WI38 (cell line): Measurements from ENCODE around the gene FOXO3.

Experiments
- H3K4me3 ChIP-seq: 2 replicates; pipeline ENCODE4 v1.5.1; 2011; ENCODE audit warnings: low read depth, mild to moderate bottlenecking, control low read depth, low read length
- TF ChIP-seq, protein P1 (sequence below): IDR thresholded peaks from 2 replicates; pipeline ENCODE4 v1.5.1; 2012; ENCODE audit warnings: low read depth, mild to moderate bottlenecking, control low read depth, low read length

FOXO3 gene

GRCh38 chr6:108714101-108714765, 153.5 kb downstream of the FOXO3 start:
- H3K4me3 ChIP-seq: no peak overlapping the region
- TF ChIP-seq, protein P1, sequence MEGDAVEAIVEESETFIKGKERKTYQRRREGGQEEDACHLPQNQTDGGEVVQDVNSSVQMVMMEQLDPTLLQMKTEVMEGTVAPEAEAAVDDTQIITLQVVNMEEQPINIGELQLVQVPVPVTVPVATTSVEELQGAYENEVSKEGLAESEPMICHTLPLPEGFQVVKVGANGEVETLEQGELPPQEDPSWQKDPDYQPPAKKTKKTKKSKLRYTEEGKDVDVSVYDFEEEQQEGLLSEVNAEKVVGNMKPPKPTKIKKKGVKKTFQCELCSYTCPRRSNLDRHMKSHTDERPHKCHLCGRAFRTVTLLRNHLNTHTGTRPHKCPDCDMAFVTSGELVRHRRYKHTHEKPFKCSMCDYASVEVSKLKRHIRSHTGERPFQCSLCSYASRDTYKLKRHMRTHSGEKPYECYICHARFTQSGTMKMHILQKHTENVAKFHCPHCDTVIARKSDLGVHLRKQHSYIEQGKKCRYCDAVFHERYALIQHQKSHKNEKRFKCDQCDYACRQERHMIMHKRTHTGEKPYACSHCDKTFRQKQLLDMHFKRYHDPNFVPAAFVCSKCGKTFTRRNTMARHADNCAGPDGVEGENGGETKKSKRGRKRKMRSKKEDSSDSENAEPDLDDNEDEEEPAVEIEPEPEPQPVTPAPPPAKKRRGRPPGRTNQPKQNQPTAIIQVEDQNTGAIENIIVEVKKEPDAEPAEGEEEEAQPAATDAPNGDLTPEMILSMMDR: no peak

DNA sequence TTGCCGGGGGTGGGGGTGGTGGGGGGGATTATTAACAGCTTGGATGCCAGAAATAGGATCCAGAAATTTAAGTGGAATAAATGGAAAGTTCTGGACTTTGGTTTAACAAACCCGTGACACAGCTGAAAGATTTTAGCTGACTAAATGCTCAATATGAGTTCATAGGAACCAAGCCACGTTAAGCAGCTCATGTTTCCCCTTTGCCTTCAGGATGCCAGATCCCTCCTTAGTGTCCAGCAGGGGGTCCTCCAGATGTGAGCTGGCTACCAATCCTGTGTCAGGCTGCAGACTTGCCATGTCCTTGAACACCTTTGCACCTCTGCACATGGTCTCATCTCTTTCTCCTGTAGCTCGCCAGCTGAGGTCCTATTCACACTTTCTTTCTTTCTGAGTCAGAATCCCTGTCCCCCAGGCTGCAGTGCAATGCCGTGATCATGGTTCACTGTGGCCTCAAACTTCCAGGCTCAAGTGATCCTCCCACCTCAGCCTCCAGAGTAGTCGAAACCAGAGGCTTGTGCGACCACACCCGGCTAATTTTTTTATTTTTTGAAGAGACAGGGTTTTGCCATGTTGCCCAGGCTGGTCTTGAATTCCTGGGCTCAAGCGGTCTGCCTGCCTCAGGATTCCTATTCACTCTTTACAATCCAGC, 154.2 kb downstream of the FOXO3 start:
- TF ChIP-seq, protein P1: no peak
- H3K4me3 ChIP-seq: no peak overlapping the region

GRCh38 chr6:108715832-108716231, 155.1 kb downstream of the FOXO3 start:
- no peak overlapping the region for H3K4me3 ChIP-seq
- TF ChIP-seq, protein P1: no peak

DNA sequence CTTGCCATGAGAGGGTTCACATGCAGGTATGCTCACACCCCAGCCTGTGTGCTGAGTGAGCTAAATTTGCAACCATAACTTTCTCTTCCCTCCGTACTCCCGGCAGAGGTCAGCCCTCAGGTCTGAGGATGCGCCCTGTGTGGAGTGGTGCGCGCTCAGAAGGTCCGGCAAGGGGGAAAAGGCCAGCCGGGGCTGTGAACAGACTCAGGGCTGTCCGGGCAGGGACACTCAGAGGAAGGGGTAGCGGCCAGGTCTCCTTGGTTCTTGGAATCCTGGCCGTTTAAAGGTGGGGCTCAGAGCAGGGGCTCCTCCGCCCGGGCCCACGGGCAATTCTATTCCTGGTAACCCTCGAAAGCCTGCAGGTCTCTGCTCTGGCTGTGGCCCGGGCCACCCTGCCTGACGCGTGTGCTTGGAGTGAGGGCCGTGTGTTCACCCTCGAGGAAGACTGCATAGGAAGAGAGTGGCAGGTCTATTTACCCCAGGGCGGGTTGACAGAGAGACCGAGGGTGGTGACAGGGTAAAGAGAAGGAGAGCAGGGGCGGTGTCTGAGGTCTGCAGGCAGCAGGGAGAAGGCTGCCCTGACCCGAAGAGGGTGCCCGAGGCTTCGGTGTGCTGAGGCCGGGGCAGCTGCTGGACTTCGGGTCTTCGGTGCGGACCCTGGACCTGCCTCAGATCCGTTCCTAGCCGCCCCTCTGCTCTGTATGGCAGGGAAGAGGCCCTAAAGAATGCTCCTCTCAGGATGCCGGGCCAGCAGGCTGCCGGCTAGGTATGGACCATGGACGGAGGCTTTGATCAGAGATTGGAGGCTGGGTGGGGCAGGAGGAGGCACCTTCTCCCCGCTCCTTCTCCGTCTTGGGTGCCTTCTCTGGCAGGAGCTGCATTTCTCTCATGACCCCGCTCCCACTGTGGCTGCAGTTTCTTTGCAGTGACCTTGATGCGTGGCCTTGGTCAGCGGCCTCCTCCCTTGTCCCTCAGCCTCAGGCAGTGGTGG, 156.4 kb downstream of the FOXO3 start:
- TF ChIP-seq, protein P1: no peak
- H3K4me3 ChIP-seq: no peak overlapping the region

- TF ChIP-seq, protein P1: no peak
- H3K4me3 ChIP-seq: no peak overlapping the region
These were observed 158.8 kb downstream of the FOXO3 start for GRCh38 chr6:108719477-108719876.

GRCh38 chr6:108720827-108721226, 160.1 kb downstream of the FOXO3 start:
- no peak overlapping the region for H3K4me3 ChIP-seq
- TF ChIP-seq, protein P1: no peak
